HEK293 (cell line): ENCODE results near the gene RRBP1.

Source experiments
- CTCF ChIA-PET: fragments of 350-600 bp; formaldehyde crosslinking; extraction: SDS; loops from one replicate; lab custom pipeline; 2021; ENCODE audit warnings: antibody characterized with exemption; lab: Yijun Ruan, JAX
- POLR2A ChIA-PET: fragments of 300-600 bp; formaldehyde crosslinking; extraction: SDS; loops from one replicate; lab custom pipeline; 2020; ENCODE audit warnings: antibody characterized with exemption, inconsistent platforms; lab: Yijun Ruan, JAX
- H3K27ac ChIP-seq: fragments of 200-500 bp; sonication (Bioruptor generic); 2 replicates; pipeline ENCODE4 v1.5.1; 2014; ENCODE audit warnings: low read depth, low read length, control low read depth, inconsistent platforms; ENCODE audit errors: extremely low read depth
- H3K36me3 ChIP-seq, 2 experiments: fragments of 200-500 bp in 1 of 2; sonication (Bioruptor generic) in 1 of 2; 1 replicate in 1 of 2; 2 replicates in 1 of 2; pipeline ENCODE4 v1.5.1; 2014 to 2017; ENCODE audit warnings: inconsistent platforms in 2 of 2, low read length in 2 of 2; ENCODE audit not compliant: control insufficient read depth in 2 of 2, insufficient read depth in 1 of 2
- H3K4me1 ChIP-seq: fragments of 200-500 bp; sonication (Bioruptor generic); 2 replicates; pipeline ENCODE4 v1.5.1; 2014; ENCODE audit warnings: mild to moderate bottlenecking, low read length, inconsistent platforms; ENCODE audit not compliant: control insufficient read depth, insufficient read depth
- H3K4me3 ChIP-seq: 2 replicates; pipeline ENCODE4 v1.5.1; 2011; ENCODE audit warnings: low read depth, mild to moderate bottlenecking, control low read depth, low read length, moderate library complexity
- H3K9me3 ChIP-seq: fragments of 200-500 bp; sonication (Bioruptor generic); 2 replicates; pipeline ENCODE4 v1.5.1; 2014; ENCODE audit warnings: low read depth, low read length, inconsistent platforms; ENCODE audit not compliant: control insufficient read depth, insufficient read depth
- IKZF3 ChIP-seq: fragments of 450-650 bp; IDR thresholded peaks from 2 replicates; pipeline ENCODE4 v1.5.0; 2018; ENCODE audit warnings: missing biosample characterization, mild to moderate bottlenecking, missing genetic modification characterization, moderate library complexity
- KLF8 ChIP-seq: fragments of 450-650 bp; formaldehyde crosslinking; IDR thresholded peaks from 2 replicates; pipeline ENCODE4 v1.5.1; 2016; ENCODE audit warnings: missing biosample characterization, missing genetic modification characterization
- WT1 ChIP-seq: fragments of 450-650 bp; formaldehyde crosslinking; IDR thresholded peaks from 2 replicates; pipeline ENCODE4 v1.5.1; 2016; ENCODE audit warnings: missing biosample characterization, missing genetic modification characterization
- ZFP37 ChIP-seq: fragments of 450-650 bp; formaldehyde crosslinking; IDR thresholded peaks from 2 replicates; pipeline ENCODE4 v1.5.1; 2016; ENCODE audit warnings: missing biosample characterization, missing genetic modification characterization
- ZNF10 ChIP-seq: fragments of 450-650 bp; formaldehyde crosslinking; IDR thresholded peaks from 2 replicates; pipeline ENCODE4 v1.5.1; 2017; ENCODE audit warnings: missing biosample characterization, missing genetic modification characterization
- ZNF133 ChIP-seq: fragments of 450-650 bp; formaldehyde crosslinking; IDR thresholded peaks from 2 replicates; pipeline ENCODE4 v1.5.1; 2016; ENCODE audit warnings: missing biosample characterization, missing genetic modification characterization
- ZNF19 ChIP-seq: fragments of 450-650 bp; formaldehyde crosslinking; IDR thresholded peaks from 2 replicates; pipeline ENCODE4; 2016; ENCODE audit warnings: missing biosample characterization, missing genetic modification characterization, low read depth
- ZNF26 ChIP-seq: fragments of 450-650 bp; formaldehyde crosslinking; IDR thresholded peaks from 2 replicates; pipeline ENCODE4 v1.5.1; 2016; ENCODE audit warnings: missing biosample characterization, missing genetic modification characterization
- ZNF302 ChIP-seq: fragments of 450-650 bp; formaldehyde crosslinking; IDR thresholded peaks from 2 replicates; pipeline ENCODE4 v1.5.1; 2016; ENCODE audit warnings: missing biosample characterization, missing genetic modification characterization, low read depth
- ZNF513 ChIP-seq: fragments of 450-650 bp; IDR thresholded peaks from 2 replicates; pipeline ENCODE4 v1.5.1; 2018; ENCODE audit warnings: missing biosample characterization, missing genetic modification characterization
- ZNF571 ChIP-seq: fragments of 450-650 bp; formaldehyde crosslinking; IDR thresholded peaks from 2 replicates; pipeline ENCODE4 v1.5.0; 2017; ENCODE audit warnings: missing biosample characterization, missing genetic modification characterization
- ZNF677 ChIP-seq: fragments of 450-650 bp; IDR thresholded peaks from 2 replicates; pipeline ENCODE4 v1.5.0; 2018; ENCODE audit warnings: missing biosample characterization, mild to moderate bottlenecking, missing genetic modification characterization, moderate library complexity
- ZNF701 ChIP-seq: fragments of 450-650 bp; formaldehyde crosslinking; IDR thresholded peaks from 2 replicates; pipeline ENCODE4 v1.5.1; 2016; ENCODE audit warnings: missing biosample characterization, missing genetic modification characterization
- ZNF704 ChIP-seq: fragments of 450-650 bp; formaldehyde crosslinking; IDR thresholded peaks from 2 replicates; pipeline ENCODE4 v1.5.1; 2016; ENCODE audit warnings: missing biosample characterization, missing genetic modification characterization
- TF ChIP-seq, protein P1 (sequence below): sonication (generic); formaldehyde crosslinking; IDR thresholded peaks from 2 replicates; pipeline ENCODE4 v1.8.1; 2022; ENCODE audit warnings: mild to moderate bottlenecking, moderate library complexity, missing genetic modification reagents
- TF ChIP-seq, protein P2 (sequence below): fragments of 450-650 bp; formaldehyde crosslinking; IDR thresholded peaks from 2 replicates; pipeline ENCODE4 v1.5.1; 2016; ENCODE audit warnings: missing biosample characterization, missing genetic modification characterization
- TF ChIP-seq, protein P3 (sequence below): fragments of 450-650 bp; formaldehyde crosslinking; IDR thresholded peaks from 2 replicates; pipeline ENCODE4 v1.5.1; 2016; ENCODE audit warnings: missing biosample characterization, missing genetic modification characterization

The RRBP1 gene

GRCh38 chr20:17583126-17583525 is 98.9 kb downstream of the RRBP1 start:
- Histone ChIP-seq H3K4me1 (peaks cover 5% of the 10 kb centered on the region; the same call in 1 of the 2 replicates), H3K27ac (no peak overlapping the region), H3K9me3 (no peaks in the 10 kb centered on the region), H3K4me3 (no peak overlapping the region), H3K36me3 (no peaks in the 10 kb centered on the region; a peak in 1 of 3 replicates)
- CTCF ChIA-PET = interaction anchor here (0.7 kb wide), 1 partner anchor 98 kb away, joined by 3 read pairs; no protein-coding TSS in a partner anchor
- peak; percentile 35; the same call in 1 of the 2 replicates for TF ChIP-seq ZNF10 (tag by site-specific recombination)
- TF ChIP-seq, protein P1, sequence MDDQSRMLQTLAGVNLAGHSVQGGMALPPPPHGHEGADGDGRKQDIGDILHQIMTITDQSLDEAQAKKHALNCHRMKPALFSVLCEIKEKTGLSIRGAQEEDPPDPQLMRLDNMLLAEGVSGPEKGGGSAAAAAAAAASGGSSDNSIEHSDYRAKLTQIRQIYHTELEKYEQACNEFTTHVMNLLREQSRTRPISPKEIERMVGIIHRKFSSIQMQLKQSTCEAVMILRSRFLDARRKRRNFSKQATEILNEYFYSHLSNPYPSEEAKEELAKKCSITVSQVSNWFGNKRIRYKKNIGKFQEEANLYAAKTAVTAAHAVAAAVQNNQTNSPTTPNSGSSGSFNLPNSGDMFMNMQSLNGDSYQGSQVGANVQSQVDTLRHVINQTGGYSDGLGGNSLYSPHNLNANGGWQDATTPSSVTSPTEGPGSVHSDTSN (CRISPR knock-in tag) = no peak
- TF ChIP-seq ZNF513 (tag by site-specific recombination) = no peak
- POLR2A ChIA-PET = interaction anchor here (5.4 kb wide), 1 partner anchor 12 kb away, joined by 22 read pairs; the partner anchor contains the start of gene DSTN

DNA sequence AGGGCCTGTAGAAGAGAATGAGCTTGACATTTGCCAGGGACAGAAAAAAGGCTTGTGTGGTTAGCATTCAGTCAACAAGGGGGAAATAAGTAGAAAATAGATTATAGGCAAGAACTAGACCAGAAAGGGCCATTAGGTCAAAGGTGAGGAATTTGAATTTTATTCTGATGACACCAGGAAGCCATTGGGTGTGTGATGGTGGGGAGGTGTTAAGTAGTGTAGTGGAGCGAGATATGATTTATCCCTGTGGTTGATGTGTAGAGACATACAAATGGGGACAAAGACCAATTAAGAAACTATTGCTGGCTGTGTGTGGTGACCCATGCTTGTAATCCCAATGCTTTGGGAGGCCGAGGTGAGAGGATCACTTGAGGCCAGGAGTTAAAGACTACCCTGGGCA is 101.1 kb downstream of the RRBP1 start:
- H3K27ac ChIP-seq = no peak overlapping the region
- H3K36me3 ChIP-seq = no peaks in the 10 kb centered on the region; a peak in 1 of 3 replicates
- H3K9me3 ChIP-seq = no peaks in the 10 kb centered on the region
- CTCF ChIA-PET = no interaction called here
- TF ChIP-seq ZFP37 (tag by site-specific recombination) (no peak), ZNF133 (tag by site-specific recombination) (no peak), WT1 (tag by site-specific recombination) (no peak)
- TF ChIP-seq, protein P2, sequence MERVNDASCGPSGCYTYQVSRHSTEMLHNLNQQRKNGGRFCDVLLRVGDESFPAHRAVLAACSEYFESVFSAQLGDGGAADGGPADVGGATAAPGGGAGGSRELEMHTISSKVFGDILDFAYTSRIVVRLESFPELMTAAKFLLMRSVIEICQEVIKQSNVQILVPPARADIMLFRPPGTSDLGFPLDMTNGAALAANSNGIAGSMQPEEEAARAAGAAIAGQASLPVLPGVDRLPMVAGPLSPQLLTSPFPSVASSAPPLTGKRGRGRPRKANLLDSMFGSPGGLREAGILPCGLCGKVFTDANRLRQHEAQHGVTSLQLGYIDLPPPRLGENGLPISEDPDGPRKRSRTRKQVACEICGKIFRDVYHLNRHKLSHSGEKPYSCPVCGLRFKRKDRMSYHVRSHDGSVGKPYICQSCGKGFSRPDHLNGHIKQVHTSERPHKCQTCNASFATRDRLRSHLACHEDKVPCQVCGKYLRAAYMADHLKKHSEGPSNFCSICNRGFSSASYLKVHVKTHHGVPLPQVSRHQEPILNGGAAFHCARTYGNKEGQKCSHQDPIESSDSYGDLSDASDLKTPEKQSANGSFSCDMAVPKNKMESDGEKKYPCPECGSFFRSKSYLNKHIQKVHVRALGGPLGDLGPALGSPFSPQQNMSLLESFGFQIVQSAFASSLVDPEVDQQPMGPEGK (tag by site-specific recombination) = no peak
- TF ChIP-seq, all 188 proteins: peak for 0
- no peak overlapping the region for H3K4me3 ChIP-seq
- H3K4me1 ChIP-seq = peaks cover 5% of the 10 kb centered on the region; the same call in 1 of the 2 replicates
- POLR2A ChIA-PET = interaction anchor here (0.7 to 1.2 kb wide), 2 partner anchors 11 to 101 kb away, joined by 3 to 6 read pairs; partner anchors contain the start of gene DSTN

GRCh38 chr20:17579369-17580039 is 102.5 kb downstream of the RRBP1 start:
- H3K4me1 ChIP-seq = no peaks in the 10 kb centered on the region
- CTCF ChIA-PET = interaction anchor here (0.5 to 1.2 kb wide), 2 partner anchors 11 to 43 kb away, joined by 3 to 5 read pairs; no protein-coding TSS in a partner anchor
- no peak for TF ChIP-seq ZNF26 (tag by site-specific recombination)
- no peak for TF ChIP-seq ZNF701 (tag by site-specific recombination)
- TF ChIP-seq, protein P3, sequence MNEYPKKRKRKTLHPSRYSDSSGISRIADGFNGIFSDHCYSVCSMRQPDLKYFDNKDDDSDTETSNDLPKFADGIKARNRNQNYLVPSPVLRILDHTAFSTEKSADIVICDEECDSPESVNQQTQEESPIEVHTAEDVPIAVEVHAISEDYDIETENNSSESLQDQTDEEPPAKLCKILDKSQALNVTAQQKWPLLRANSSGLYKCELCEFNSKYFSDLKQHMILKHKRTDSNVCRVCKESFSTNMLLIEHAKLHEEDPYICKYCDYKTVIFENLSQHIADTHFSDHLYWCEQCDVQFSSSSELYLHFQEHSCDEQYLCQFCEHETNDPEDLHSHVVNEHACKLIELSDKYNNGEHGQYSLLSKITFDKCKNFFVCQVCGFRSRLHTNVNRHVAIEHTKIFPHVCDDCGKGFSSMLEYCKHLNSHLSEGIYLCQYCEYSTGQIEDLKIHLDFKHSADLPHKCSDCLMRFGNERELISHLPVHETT = no peak
- no peak for TF ChIP-seq ZNF704 (tag by site-specific recombination)
- TF ChIP-seq KLF8 = no peak
- TF ChIP-seq ZNF677 (tag by site-specific recombination) = no peak
- TF ChIP-seq ZNF302 = no peak
- no peak for TF ChIP-seq ZNF19 (tag by site-specific recombination)
- TF ChIP-seq ZNF571 (tag by site-specific recombination) = no peak
- no peak for TF ChIP-seq IKZF3
- no peak overlapping the region for H3K4me3 ChIP-seq
- no peaks in the 10 kb centered on the region for H3K9me3 ChIP-seq
- no peak overlapping the region for H3K27ac ChIP-seq
- POLR2A ChIA-PET = interaction anchor here (1.3 kb wide), 1 partner anchor 9 kb away, joined by 5 read pairs; the partner anchor contains the start of gene DSTN
- no peaks in the 10 kb centered on the region; a peak in 1 of 3 replicates for H3K36me3 ChIP-seq
